Tibial nerve (tissue), 4 donors: ENCODE results near the gene CDR2L. TPM values are rescaled to one million over a fixed set of nuclear protein-coding genes. Genes with fewer than 3 reads are reported as not detected.
"Not testable (repeated sequence)": the region's sequence is repeated elsewhere in the genome, so short reads cannot be mapped to it uniquely, and the experiment has no call there.

Experiments used
- DNase-seq, 2 donors: peaks; one replicate each; pipeline ENCODE4 v3.0.0-alpha.2; 2019; ENCODE audit warnings: low spot score in 2 of 2
- H3K27ac ChIP-seq, 4 donors: fragments of 200-600 bp; sonication (generic) in 3 of 4; one replicate each; pipeline ENCODE4 v1.5.1; 2017 to 2019; ENCODE audit warnings: mild to moderate bottlenecking in 1 of 4
- H3K27me3 ChIP-seq, 2 donors: fragments of 200-600 bp; sonication (generic) in 1 of 2; one replicate each; pipeline versions ENCODE4 v1.5.1 to v1.6.0; 2017 to 2019
- H3K36me3 ChIP-seq, 3 donors: fragments of 200-600 bp; sonication (generic); one replicate each; pipeline ENCODE4 v1.5.1; 2018 to 2019
- H3K4me1 ChIP-seq, 4 donors: fragments of 200-600 bp; sonication (generic) in 3 of 4; one replicate each; pipeline ENCODE4 v1.5.1; 2017 to 2019
- H3K4me3 ChIP-seq, 4 donors: fragments of 200-600 bp; sonication (generic) in 3 of 4; one replicate each; pipeline ENCODE4 v1.5.1; 2017 to 2019; ENCODE audit warnings: mild to moderate bottlenecking in 1 of 4, moderate library complexity in 1 of 4
- H3K9me3 ChIP-seq, 4 donors: fragments of 200-600 bp; sonication (generic) in 3 of 4; one replicate each; pipeline ENCODE4 v1.5.1; 2017 to 2019
- CTCF ChIP-seq, 5 experiments: fragments of 200-600 bp in 3 of 5; fragments of 450-650 bp in 2 of 5; sonication (generic) in 3 of 5; IDR thresholded peaks; one replicate each; pipeline ENCODE4 v1.5.1; 2016 to 2019; ENCODE audit warnings: antibody characterized with exemption in 5 of 5, mild to moderate bottlenecking in 3 of 5, moderate library complexity in 2 of 5
- EP300 ChIP-seq, 2 donors: sonication (generic); formaldehyde crosslinking; IDR thresholded peaks; one replicate each; pipeline ENCODE4 v1.6.1; 2017; ENCODE audit warnings: antibody characterized with exemption in 2 of 2, mild to moderate bottlenecking in 1 of 2
- POLR2A ChIP-seq, 2 donors: fragments of 450-650 bp; IDR thresholded peaks; one replicate each; pipeline ENCODE4 v1.6.1; 2017; ENCODE audit warnings: antibody characterized with exemption in 2 of 2, mild to moderate bottlenecking in 2 of 2, moderate library complexity in 2 of 2
- WGBS, 2 donors: methylation state at CpG; one replicate each; pipeline ENCODE4 v1.1.5; 2018; 5-methylcytosine and 5-hydroxymethylcytosine counted together
- total RNA-seq, 4 donors: library from RNA; depleted of rRNA; stranded (reverse); fragments of >200 nt; gene quantifications; one replicate each; pipeline ENCODE4 v1.1.0, GENCODE V29; 2016

CDR2L gene
- total RNA-seq, 4 donors from 2014 or later = 10.7 to 19.2 (median 13.9) TPM

GRCh38 chr17:75024686-75025397 is 37.4 kb downstream of the CDR2L start:
- H3K27ac ChIP-seq = no peak overlapping the region
- H3K4me1 ChIP-seq = peaks cover 0 to 4% (median 0%) of the 10 kb centered on the region in 4 donors
- TF ChIP-seq EP300 (IDR thresholded peaks at IDR 0.05) (no peak), POLR2A (IDR thresholded peaks at IDR 0.05) (no peak), CTCF (IDR thresholded peaks at IDR 0.05) (no peak)
- no peaks in the 10 kb centered on the region for H3K27me3 ChIP-seq
- H3K4me3 ChIP-seq = no peak overlapping the region
- peaks cover 4 to 31% (median 23%) of the 10 kb centered on the region in 3 donors for H3K36me3 ChIP-seq
- no peak for DNase-seq
- 90 to 92% methylated on average over 10 of the region's 10 CpGs for WGBS, 2 donors
- H3K9me3 ChIP-seq = no peaks in the 10 kb centered on the region

- DNase-seq, H3K4me3 ChIP-seq, H3K9me3 ChIP-seq, H3K4me1 ChIP-seq, H3K27me3 ChIP-seq, H3K27ac ChIP-seq: not testable (repeated sequence)
- 86 to 92% methylated on average over 9 of the region's 9 CpGs for WGBS, 2 donors
- peaks cover 4 to 26% (median 22%) of the 10 kb centered on the region in 3 donors for H3K36me3 ChIP-seq
Observed at GRCh38 chr17:75025398-75025734, 37.9 kb downstream of the CDR2L start.

GRCh38 chr17:75026650-75027049 is 39.2 kb downstream of the CDR2L start:
- DNase-seq = peak in 1 of 2 donors; percentile 39
- H3K9me3 ChIP-seq, H3K4me1 ChIP-seq, H3K4me3 ChIP-seq, H3K27ac ChIP-seq, H3K27me3 ChIP-seq: not testable (repeated sequence)
- H3K36me3 ChIP-seq = peaks cover 4 to 13% (median 9%) of the 10 kb centered on the region in 3 donors
- WGBS, 2 donors = 74 to 77% methylated on average over 2 of the region's 2 CpGs

- Histone ChIP-seq H3K4me3 (no peak overlapping the region), H3K27ac (no peak overlapping the region), H3K4me1 (peaks cover 0 to 22% (median 13%) of the 10 kb centered on the region in 4 donors), H3K36me3 (no peaks in the 10 kb centered on the region), H3K27me3 (no peaks in the 10 kb centered on the region), H3K9me3 (peaks cover 0 to 2% (median 0%) of the 10 kb centered on the region in 4 donors)
- TF ChIP-seq POLR2A (IDR thresholded peaks at IDR 0.05) (no peak), CTCF (IDR thresholded peaks at IDR 0.05) (no peak), EP300 (IDR thresholded peaks at IDR 0.05) (no peak)
- DNase-seq = no peak
- 82 to 89% methylated on average over 8 of the region's 8 CpGs for WGBS, 2 donors
Observed at GRCh38 chr17:75030161-75030560, 42.7 kb downstream of the CDR2L start.

GRCh38 chr17:75031972-75032719 is 44.7 kb downstream of the CDR2L start:
- 8 to 9% methylated on average over 10 of the region's 10 CpGs for WGBS, 2 donors

More at GRCh38 chr17:75031972-75032719, 44.7 kb downstream of the CDR2L start:
- peak overlapping the region; percentile 67 to 78 (median 72) for H3K4me3 ChIP-seq
- peak in 1 of 5 experiments; percentile 12 for TF ChIP-seq CTCF (IDR thresholded peaks at IDR 0.05)
- TF ChIP-seq EP300 (IDR thresholded peaks at IDR 0.05) = peak in 1 of 2 donors; percentile 53
- TF ChIP-seq POLR2A (IDR thresholded peaks at IDR 0.05) = peak in 1 of 2 donors; percentile 12
- peaks cover 0 to 32% (median 17%) of the 10 kb centered on the region in 4 donors for H3K4me1 ChIP-seq
- H3K27ac ChIP-seq = peak overlapping the region; percentile 69 to 97 (median 82)
- no peaks in the 10 kb centered on the region for H3K36me3 ChIP-seq
- peak; percentile 51 to 82 for DNase-seq
- H3K9me3 ChIP-seq = peaks cover 0 to 2% (median 0%) of the 10 kb centered on the region in 4 donors
- H3K27me3 ChIP-seq = no peaks in the 10 kb centered on the region
